Measurements from ENCODE around the gene E2F3. TPM values are rescaled to one million over a fixed set of nuclear protein-coding genes. Genes with fewer than 3 reads are reported as not detected.

E2F3 gene
- total RNA-seq, 6 experiments from 2014 or later, result 16.3 to 18.5 (median 17.3) TPM

DNA sequence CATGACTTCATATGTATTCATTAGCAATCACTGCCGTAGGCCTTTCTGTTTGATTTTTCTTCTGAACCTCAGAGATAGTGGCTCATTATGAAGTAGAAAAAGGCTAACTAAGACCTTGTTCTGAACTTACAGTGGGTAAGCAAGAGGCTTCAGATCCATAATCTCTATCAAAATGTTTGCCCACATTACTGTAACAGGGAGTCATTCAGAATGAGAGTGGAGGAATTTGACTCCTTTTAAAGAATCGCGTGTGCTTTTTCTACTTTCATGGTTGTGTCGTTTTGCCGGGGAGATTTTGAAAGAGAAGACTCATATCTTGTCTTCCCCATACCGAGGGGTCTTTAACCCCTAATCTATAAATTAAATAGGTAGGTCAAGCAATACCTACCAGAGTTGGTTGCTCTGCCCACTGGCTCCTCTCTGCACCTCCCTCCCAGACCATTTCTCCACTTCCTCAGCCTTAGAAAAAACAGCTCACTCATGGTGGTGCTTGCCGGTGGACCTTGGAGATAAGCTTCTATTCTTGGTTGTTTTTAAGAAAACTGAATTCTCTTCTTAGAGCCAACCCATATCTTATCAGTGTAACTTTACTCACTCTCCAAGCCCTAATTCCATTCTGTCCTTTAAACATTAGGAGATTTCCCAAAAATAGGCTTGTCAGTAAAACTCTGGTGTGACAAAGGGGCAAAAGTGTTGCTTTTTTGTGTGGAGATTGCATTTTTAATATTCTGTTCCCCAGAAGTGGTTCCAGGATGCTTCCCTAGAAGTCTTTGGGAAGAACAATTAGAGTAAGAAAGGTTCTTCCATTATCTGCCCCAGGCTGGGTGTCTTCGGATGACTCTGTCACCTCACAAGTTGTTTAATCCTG lies 56.6 kb downstream of the E2F3 start:
- Mint-ChIP-seq H3K27me3 (ENCODE audit: insufficient read depth) (peaks cover 1% of the 10 kb centered on the region; the same call in 1 of the 2 replicates), H3K27ac (no peak overlapping the region), H3K4me1 (ENCODE audit: low read depth) (peaks cover 22% of the 10 kb centered on the region), H3K9me3 (no peaks in the 10 kb centered on the region), H3K36me3 (ENCODE audit: low read depth) (peaks cover 23% of the 10 kb centered on the region), H3K4me3 (no peak overlapping the region)
- TF ChIP-seq, protein P1, sequence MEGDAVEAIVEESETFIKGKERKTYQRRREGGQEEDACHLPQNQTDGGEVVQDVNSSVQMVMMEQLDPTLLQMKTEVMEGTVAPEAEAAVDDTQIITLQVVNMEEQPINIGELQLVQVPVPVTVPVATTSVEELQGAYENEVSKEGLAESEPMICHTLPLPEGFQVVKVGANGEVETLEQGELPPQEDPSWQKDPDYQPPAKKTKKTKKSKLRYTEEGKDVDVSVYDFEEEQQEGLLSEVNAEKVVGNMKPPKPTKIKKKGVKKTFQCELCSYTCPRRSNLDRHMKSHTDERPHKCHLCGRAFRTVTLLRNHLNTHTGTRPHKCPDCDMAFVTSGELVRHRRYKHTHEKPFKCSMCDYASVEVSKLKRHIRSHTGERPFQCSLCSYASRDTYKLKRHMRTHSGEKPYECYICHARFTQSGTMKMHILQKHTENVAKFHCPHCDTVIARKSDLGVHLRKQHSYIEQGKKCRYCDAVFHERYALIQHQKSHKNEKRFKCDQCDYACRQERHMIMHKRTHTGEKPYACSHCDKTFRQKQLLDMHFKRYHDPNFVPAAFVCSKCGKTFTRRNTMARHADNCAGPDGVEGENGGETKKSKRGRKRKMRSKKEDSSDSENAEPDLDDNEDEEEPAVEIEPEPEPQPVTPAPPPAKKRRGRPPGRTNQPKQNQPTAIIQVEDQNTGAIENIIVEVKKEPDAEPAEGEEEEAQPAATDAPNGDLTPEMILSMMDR (IDR thresholded peaks at IDR 0.05), result no peak
- DNase-seq, result no peak

DNA sequence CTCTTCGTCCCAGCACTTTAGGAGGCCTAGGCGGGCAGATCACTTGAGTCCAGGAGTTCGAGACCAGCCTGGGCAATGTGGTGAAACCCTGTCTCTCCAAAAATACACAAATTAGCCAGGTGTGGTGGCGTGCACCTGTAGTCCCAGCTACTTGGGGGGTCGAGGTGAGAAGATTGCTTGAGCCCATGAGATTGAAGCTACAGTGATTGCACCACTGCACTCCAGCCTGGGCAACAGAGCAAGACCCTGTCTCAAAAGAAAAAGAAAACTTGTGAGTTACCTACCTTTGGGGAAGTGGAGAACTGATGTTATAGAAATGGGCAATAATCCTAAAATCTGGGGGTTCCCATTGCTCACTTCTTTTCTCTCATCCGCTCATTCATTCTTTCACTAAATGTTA lies 58.0 kb downstream of the E2F3 start:
- no peak overlapping the region for H3K4me3 Mint-ChIP-seq
- H3K36me3 Mint-ChIP-seq (ENCODE audit: low read depth), result peaks cover 29% of the 10 kb centered on the region; the same call in 1 of the 2 replicates
- H3K27me3 Mint-ChIP-seq (ENCODE audit: insufficient read depth), result peaks cover 1% of the 10 kb centered on the region; the same call in 1 of the 2 replicates
- H3K27ac Mint-ChIP-seq, result no peak overlapping the region
- peaks cover 15% of the 10 kb centered on the region for H3K4me1 Mint-ChIP-seq (ENCODE audit: low read depth)
- TF ChIP-seq, protein P1 (IDR thresholded peaks at IDR 0.05), result no peak
- no peak for DNase-seq
- no peaks in the 10 kb centered on the region for H3K9me3 Mint-ChIP-seq

DNA sequence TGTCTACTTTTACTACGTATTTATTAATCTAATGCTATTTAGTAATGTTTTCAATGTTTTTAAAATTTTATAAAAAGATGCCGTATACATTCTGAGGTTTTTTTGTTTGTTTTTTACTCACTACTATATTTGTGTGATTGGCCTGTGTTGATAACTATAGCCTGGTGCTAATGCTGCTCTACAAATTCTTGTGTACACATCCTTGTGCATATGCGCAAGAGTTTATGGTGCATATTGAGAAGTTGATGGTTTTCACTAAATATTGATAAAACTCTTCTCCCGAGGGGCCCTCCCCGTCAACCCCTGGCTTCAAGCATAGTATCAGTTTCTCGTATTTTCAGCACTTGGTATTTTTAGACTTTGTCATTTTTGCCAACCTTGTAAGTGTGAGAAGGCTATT lies 59.9 kb downstream of the E2F3 start:
- TF ChIP-seq, protein P1 (IDR thresholded peaks at IDR 0.05), result no peak
- Mint-ChIP-seq H3K27ac (no peak overlapping the region), H3K36me3 (ENCODE audit: low read depth) (peaks cover 39% of the 10 kb centered on the region; the same call in 1 of the 2 replicates)

GRCh38 chr6:20463396-20463795 lies 61.7 kb downstream of the E2F3 start:
- Mint-ChIP-seq H3K4me1 (ENCODE audit: low read depth) (no peaks in the 10 kb centered on the region), H3K27ac (no peak overlapping the region)

More for the DNA sequence above, 59.9 kb downstream of the E2F3 start:
- no peaks in the 10 kb centered on the region for H3K4me1 Mint-ChIP-seq (ENCODE audit: low read depth)
- H3K27me3 Mint-ChIP-seq (ENCODE audit: insufficient read depth), result peaks cover 1% of the 10 kb centered on the region; the same call in 1 of the 2 replicates
- H3K4me3 Mint-ChIP-seq, result no peak overlapping the region
- no peaks in the 10 kb centered on the region for H3K9me3 Mint-ChIP-seq
- DNase-seq, result no peak

GRCh38 chr6:20464041-20464440 lies 62.4 kb downstream of the E2F3 start:
- DNase-seq, result no peak
- Mint-ChIP-seq H3K27ac (no peak overlapping the region; the same call in 1 of the 2 replicates), H3K4me3 (no peak overlapping the region)

More at GRCh38 chr6:20463396-20463795, 61.7 kb downstream of the E2F3 start:
- DNase-seq, result no peak
- TF ChIP-seq, protein P1 (IDR thresholded peaks at IDR 0.05), result no peak
- peaks cover 33% of the 10 kb centered on the region; the same call in 1 of the 2 replicates for H3K36me3 Mint-ChIP-seq (ENCODE audit: low read depth)
- H3K4me3 Mint-ChIP-seq, result no peak overlapping the region
- H3K27me3 Mint-ChIP-seq (ENCODE audit: insufficient read depth), result peaks cover 1% of the 10 kb centered on the region; the same call in 1 of the 2 replicates
- no peaks in the 10 kb centered on the region for H3K9me3 Mint-ChIP-seq

More at GRCh38 chr6:20464041-20464440, 62.4 kb downstream of the E2F3 start:
- Mint-ChIP-seq H3K4me1 (ENCODE audit: low read depth) (no peaks in the 10 kb centered on the region), H3K36me3 (ENCODE audit: low read depth) (peaks cover 26% of the 10 kb centered on the region; the same call in 1 of the 2 replicates), H3K9me3 (no peaks in the 10 kb centered on the region), H3K27me3 (ENCODE audit: insufficient read depth) (peaks cover under 1% of the 10 kb centered on the region; the same call in 1 of the 2 replicates)
- TF ChIP-seq, protein P1 (IDR thresholded peaks at IDR 0.05), result no peak
